Osteoblast (primary cell): Measurements from ENCODE around the gene COL19A1. TPM values are rescaled to one million over a fixed set of nuclear protein-coding genes. Genes with fewer than 3 reads are reported as not detected.
A peak's percentile ranks its signal among the peaks of the same experiment; 100 is the strongest.

Experiments used
- DNase-seq: peaks from one replicate; pipeline ENCODE4 v3.0.0; 2011; ENCODE audit warnings: low spot score, mixed read lengths; ENCODE audit not compliant: insufficient read length; ENCODE audit errors: missing footprints
- H2AFZ ChIP-seq: 2 replicates; pipeline ENCODE4 v1.6.0; 2011; ENCODE audit warnings: mild to moderate bottlenecking, low read length
- H3K27ac ChIP-seq: 2 replicates; pipeline ENCODE4 v1.5.1; 2011; ENCODE audit warnings: mild to moderate bottlenecking, low read depth, low read length, moderate library complexity
- H3K27me3 ChIP-seq: 2 replicates; pipeline ENCODE4 v1.6.0; 2012; ENCODE audit warnings: mild to moderate bottlenecking, control low read depth, inconsistent platforms, low read length, moderate library complexity; ENCODE audit not compliant: insufficient read depth
- H3K36me3 ChIP-seq: 2 replicates; pipeline ENCODE4 v1.5.1; 2011; ENCODE audit warnings: mild to moderate bottlenecking, low read length, control low read depth, moderate library complexity; ENCODE audit not compliant: insufficient read depth
- H3K4me1 ChIP-seq: 2 replicates; pipeline ENCODE4 v1.5.1; 2011; ENCODE audit warnings: mild to moderate bottlenecking, low read length, control low read depth, moderate library complexity; ENCODE audit not compliant: insufficient read depth
- H3K4me2 ChIP-seq: 2 replicates; pipeline ENCODE4 v1.6.0; 2011; ENCODE audit warnings: mild to moderate bottlenecking, low read length; ENCODE audit not compliant: insufficient read depth
- H3K4me3 ChIP-seq: fragments of 200-600 bp; sonication (generic); 3 replicates; pipeline ENCODE4 v1.5.1; 2012; ENCODE audit warnings: mild to moderate bottlenecking, low read length, inconsistent platforms; ENCODE audit not compliant: insufficient read depth
- H3K79me2 ChIP-seq: 2 replicates; pipeline ENCODE4 v1.6.0; 2012; ENCODE audit warnings: mild to moderate bottlenecking, low read length, control low read depth, inconsistent platforms; ENCODE audit not compliant: insufficient read depth
- H3K9me3 ChIP-seq: 2 replicates; pipeline ENCODE4 v1.5.1; 2011; ENCODE audit warnings: low read depth, low read length, control low read depth
- H4K20me1 ChIP-seq: 2 replicates; pipeline ENCODE4 v1.6.0; 2012; ENCODE audit warnings: mild to moderate bottlenecking, low read length, control low read depth; ENCODE audit not compliant: insufficient read depth
- CTCF ChIP-seq: IDR thresholded peaks from 2 replicates; pipeline ENCODE4 v1.5.1; 2011; ENCODE audit warnings: mild to moderate bottlenecking, low read depth, low read length, moderate library complexity; ENCODE audit errors: extremely low read depth
- total RNA-seq: library from RNA; depleted of rRNA; stranded (reverse); fragments of >200 nt; gene quantifications from 2 replicates; pipeline ENCODE4 v1.2.3, GENCODE V29; 2012

Gene COL19A1
- total RNA-seq, 1 donor = under 0.01 TPM

GRCh38 chr6:70225055-70225454 lies 358.7 kb downstream of the COL19A1 start:
- Histone ChIP-seq H3K4me2 (no peak overlapping the region), H3K4me1 (no peaks in the 10 kb centered on the region), H3K27me3 (peaks cover 12% of the 10 kb centered on the region), H4K20me1 (no peaks in the 10 kb centered on the region), H2AFZ (no peak overlapping the region), H3K4me3 (no peak overlapping the region), H3K36me3 (no peaks in the 10 kb centered on the region), H3K27ac (no peak overlapping the region), H3K9me3 (no peaks in the 10 kb centered on the region), H3K79me2 (no peaks in the 10 kb centered on the region)
- DNase-seq = no peak
- TF ChIP-seq CTCF = no peak

DNA sequence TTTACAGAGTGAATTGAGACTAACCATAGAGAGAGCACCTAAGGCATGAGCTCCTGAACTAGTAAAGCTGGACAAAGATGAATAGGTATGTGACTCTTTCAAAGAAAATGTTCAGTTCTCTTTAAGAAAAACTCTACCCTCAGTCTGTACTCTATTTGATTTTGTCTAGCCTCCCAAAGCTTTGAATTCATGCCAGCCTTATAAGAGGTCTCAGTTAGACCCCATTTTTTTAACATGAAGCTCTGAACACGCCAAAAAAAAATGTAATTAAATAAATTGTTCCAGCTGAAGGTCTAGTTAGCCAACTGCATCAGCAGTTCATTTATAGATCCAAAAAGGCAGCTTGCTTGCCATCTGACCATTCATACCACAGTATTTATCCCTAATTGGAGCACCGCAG lies 365.0 kb downstream of the COL19A1 start:
- Histone ChIP-seq H2AFZ (no peak overlapping the region), H4K20me1 (no peaks in the 10 kb centered on the region), H3K4me2 (no peak overlapping the region), H3K27me3 (no peaks in the 10 kb centered on the region), H3K79me2 (no peaks in the 10 kb centered on the region), H3K9me3 (no peaks in the 10 kb centered on the region), H3K4me3 (no peak overlapping the region), H3K4me1 (no peaks in the 10 kb centered on the region), H3K27ac (no peak overlapping the region), H3K36me3 (no peaks in the 10 kb centered on the region)
- DNase-seq = peak; percentile 50
- TF ChIP-seq CTCF = no peak

DNA sequence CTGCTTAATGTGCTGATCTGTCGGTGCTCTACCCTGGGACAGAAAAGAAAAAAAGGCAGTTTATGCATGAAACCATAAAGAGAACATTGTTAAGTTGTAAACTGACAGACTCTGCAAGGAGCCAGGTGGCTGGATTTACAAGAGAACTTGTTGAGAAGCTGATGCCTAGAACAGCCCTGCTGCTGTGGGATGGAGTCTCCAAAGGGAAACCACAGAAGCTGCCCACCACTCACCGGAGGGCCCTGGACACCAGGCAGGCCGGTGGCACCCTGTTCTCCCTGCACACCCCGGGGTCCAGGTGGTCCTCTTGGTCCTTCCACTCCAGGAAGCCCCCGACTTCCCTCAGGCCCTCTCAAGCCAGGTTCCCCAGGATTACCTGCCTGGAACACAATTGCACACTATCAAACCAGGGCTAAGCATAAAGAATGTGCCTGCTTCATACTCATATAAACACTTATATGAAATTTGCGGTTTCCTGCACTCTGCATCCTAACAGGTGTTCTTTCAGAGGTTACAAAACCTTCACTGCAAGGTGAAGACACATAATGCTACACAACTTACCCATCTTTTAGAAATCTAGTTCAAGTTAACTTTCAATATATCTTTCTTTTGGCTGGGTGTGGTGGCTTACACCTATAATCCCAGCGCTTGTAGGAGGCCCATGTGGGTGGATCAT lies 368.3 kb downstream of the COL19A1 start:
- no peaks in the 10 kb centered on the region for H3K9me3 ChIP-seq

GRCh38 chr6:70236343-70236742 lies 370.0 kb downstream of the COL19A1 start:
- Histone ChIP-seq H3K79me2 (no peaks in the 10 kb centered on the region), H3K9me3 (no peaks in the 10 kb centered on the region), H2AFZ (no peak overlapping the region), H3K36me3 (no peaks in the 10 kb centered on the region), H4K20me1 (no peaks in the 10 kb centered on the region), H3K4me1 (no peaks in the 10 kb centered on the region), H3K27me3 (no peaks in the 10 kb centered on the region), H3K27ac (no peak overlapping the region), H3K4me2 (no peak overlapping the region), H3K4me3 (no peak overlapping the region)
- TF ChIP-seq CTCF = no peak
- DNase-seq = no peak

More for the DNA sequence above, 368.3 kb downstream of the COL19A1 start:
- H3K4me2 ChIP-seq = no peak overlapping the region
- H3K4me1 ChIP-seq = no peaks in the 10 kb centered on the region
- no peaks in the 10 kb centered on the region for H3K79me2 ChIP-seq
- no peak for TF ChIP-seq CTCF
- no peaks in the 10 kb centered on the region for H3K27me3 ChIP-seq
- H3K36me3 ChIP-seq = no peaks in the 10 kb centered on the region
- H2AFZ ChIP-seq = no peak overlapping the region
- DNase-seq = no peak
- no peak overlapping the region for H3K27ac ChIP-seq
- H3K4me3 ChIP-seq = no peak overlapping the region
- H4K20me1 ChIP-seq = no peaks in the 10 kb centered on the region
